ENCODE measurements around the gene TMEM170A. TPM values are rescaled to one million over a fixed set of nuclear protein-coding genes. Genes with fewer than 3 reads are reported as not detected.

TMEM170A gene
- total and polyA plus RNA-seq, 2 of the 13 experiments (the other 11 are each of a cell fraction or from before 2014, with no cell fraction given) = 35.7 to 39.7 TPM

DNA sequence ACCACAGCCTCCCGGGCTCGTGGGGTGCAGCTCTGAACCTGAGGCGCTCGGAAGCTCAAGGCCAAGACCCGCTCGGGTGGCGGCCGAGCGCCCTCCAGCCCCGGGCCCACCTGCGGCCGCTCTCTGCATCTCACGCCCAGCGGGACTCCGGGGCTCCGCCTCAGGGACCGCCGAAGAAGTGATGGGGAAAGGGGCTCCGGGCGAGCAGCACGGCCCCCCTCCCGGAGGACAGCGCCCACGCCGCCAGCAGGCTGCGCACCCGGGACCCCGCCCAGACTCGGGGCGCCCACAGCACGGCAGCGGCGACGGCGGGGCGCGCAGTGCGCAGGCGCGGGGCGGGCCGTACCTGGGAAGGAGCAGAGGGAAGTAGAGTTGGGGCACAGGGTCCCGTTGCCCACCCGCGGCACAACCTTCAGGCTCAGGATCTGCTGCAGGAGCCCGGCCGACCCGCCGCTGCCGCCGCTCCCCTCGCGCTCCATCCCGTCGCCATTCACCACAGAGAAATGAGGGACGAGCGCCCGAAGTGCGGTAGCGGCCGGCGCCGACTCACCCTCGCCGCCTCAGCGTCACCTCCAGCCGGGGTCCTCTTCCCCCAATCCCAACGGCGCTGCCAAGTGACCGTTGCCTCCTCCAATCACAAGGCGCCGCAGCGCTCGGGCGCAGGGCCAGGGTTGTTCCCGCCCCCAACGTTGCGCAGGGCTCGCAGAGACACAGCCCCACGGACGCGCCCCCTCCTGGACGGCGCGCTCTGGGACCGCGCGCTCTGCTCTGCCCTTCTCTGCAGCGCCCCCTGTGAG lies at the start of gene TMEM170A (continued):
- TF ChIP-seq, protein P1, sequence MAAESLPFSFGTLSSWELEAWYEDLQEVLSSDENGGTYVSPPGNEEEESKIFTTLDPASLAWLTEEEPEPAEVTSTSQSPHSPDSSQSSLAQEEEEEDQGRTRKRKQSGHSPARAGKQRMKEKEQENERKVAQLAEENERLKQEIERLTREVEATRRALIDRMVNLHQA (CRISPR knock-in tag; IDR thresholded peaks at IDR 0.05) = no peak
- TF ChIP-seq, protein P2, sequence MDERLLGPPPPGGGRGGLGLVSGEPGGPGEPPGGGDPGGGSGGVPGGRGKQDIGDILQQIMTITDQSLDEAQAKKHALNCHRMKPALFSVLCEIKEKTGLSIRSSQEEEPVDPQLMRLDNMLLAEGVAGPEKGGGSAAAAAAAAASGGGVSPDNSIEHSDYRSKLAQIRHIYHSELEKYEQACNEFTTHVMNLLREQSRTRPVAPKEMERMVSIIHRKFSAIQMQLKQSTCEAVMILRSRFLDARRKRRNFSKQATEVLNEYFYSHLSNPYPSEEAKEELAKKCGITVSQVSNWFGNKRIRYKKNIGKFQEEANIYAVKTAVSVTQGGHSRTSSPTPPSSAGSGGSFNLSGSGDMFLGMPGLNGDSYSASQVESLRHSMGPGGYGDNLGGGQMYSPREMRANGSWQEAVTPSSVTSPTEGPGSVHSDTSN (CRISPR knock-in tag; IDR thresholded peaks at IDR 0.05) = peak; percentile 89
- TF ChIP-seq MTA3 (CRISPR knock-in tag; IDR thresholded peaks at IDR 0.05) (no peak), TOE1 (CRISPR knock-in tag; IDR thresholded peaks at IDR 0.05) (peak; percentile 84), NONO (IDR thresholded peaks at IDR 0.05) (no peak), NONO (CRISPR knock-in tag; conservative IDR thresholded peaks at IDR 0.05) (peak; percentile 99), PRPF4 (IDR thresholded peaks at IDR 0.05; ENCODE audit: low read depth, low read length, poor library complexity, severe bottlenecking) (no peak), PHF8 (CRISPR knock-in tag; IDR thresholded peaks at IDR 0.05) (peak; percentile 98), ZSCAN20 (CRISPR knock-in tag; IDR thresholded peaks at IDR 0.05; ENCODE audit: borderline replicate concordance) (peak; percentile 92), ADNP (CRISPR knock-in tag; IDR thresholded peaks at IDR 0.05) (no peak), ISL2 (CRISPR knock-in tag; IDR thresholded peaks at IDR 0.05) (peak; percentile 82), ZNF292 (CRISPR knock-in tag; IDR thresholded peaks at IDR 0.05; ENCODE audit: borderline replicate concordance, low read depth) (peak; percentile 46)
- TF ChIP-seq, protein P3, sequence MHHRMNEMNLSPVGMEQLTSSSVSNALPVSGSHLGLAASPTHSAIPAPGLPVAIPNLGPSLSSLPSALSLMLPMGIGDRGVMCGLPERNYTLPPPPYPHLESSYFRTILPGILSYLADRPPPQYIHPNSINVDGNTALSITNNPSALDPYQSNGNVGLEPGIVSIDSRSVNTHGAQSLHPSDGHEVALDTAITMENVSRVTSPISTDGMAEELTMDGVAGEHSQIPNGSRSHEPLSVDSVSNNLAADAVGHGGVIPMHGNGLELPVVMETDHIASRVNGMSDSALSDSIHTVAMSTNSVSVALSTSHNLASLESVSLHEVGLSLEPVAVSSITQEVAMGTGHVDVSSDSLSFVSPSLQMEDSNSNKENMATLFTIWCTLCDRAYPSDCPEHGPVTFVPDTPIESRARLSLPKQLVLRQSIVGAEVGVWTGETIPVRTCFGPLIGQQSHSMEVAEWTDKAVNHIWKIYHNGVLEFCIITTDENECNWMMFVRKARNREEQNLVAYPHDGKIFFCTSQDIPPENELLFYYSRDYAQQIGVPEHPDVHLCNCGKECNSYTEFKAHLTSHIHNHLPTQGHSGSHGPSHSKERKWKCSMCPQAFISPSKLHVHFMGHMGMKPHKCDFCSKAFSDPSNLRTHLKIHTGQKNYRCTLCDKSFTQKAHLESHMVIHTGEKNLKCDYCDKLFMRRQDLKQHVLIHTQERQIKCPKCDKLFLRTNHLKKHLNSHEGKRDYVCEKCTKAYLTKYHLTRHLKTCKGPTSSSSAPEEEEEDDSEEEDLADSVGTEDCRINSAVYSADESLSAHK (CRISPR knock-in tag; IDR thresholded peaks at IDR 0.05; ENCODE audit: borderline replicate concordance) = 0 out of 2 replicates have a peak, but pooled peaks have one; percentile 27
- TF ChIP-seq, protein P4, sequence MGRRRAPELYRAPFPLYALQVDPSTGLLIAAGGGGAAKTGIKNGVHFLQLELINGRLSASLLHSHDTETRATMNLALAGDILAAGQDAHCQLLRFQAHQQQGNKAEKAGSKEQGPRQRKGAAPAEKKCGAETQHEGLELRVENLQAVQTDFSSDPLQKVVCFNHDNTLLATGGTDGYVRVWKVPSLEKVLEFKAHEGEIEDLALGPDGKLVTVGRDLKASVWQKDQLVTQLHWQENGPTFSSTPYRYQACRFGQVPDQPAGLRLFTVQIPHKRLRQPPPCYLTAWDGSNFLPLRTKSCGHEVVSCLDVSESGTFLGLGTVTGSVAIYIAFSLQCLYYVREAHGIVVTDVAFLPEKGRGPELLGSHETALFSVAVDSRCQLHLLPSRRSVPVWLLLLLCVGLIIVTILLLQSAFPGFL (CRISPR knock-in tag; IDR thresholded peaks at IDR 0.05) = no peak
- TF ChIP-seq, protein P5, sequence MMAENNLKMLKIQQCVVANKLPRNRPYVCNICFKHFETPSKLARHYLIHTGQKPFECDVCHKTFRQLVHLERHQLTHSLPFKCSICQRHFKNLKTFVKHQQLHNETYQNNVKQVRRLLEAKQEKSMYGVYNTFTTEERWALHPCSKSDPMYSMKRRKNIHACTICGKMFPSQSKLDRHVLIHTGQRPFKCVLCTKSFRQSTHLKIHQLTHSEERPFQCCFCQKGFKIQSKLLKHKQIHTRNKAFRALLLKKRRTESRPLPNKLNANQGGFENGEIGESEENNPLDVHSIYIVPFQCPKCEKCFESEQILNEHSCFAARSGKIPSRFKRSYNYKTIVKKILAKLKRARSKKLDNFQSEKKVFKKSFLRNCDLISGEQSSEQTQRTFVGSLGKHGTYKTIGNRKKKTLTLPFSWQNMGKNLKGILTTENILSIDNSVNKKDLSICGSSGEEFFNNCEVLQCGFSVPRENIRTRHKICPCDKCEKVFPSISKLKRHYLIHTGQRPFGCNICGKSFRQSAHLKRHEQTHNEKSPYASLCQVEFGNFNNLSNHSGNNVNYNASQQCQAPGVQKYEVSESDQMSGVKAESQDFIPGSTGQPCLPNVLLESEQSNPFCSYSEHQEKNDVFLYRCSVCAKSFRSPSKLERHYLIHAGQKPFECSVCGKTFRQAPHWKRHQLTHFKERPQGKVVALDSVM (CRISPR knock-in tag; IDR thresholded peaks at IDR 0.05) = peak; percentile 87
- TF ChIP-seq, protein P6, sequence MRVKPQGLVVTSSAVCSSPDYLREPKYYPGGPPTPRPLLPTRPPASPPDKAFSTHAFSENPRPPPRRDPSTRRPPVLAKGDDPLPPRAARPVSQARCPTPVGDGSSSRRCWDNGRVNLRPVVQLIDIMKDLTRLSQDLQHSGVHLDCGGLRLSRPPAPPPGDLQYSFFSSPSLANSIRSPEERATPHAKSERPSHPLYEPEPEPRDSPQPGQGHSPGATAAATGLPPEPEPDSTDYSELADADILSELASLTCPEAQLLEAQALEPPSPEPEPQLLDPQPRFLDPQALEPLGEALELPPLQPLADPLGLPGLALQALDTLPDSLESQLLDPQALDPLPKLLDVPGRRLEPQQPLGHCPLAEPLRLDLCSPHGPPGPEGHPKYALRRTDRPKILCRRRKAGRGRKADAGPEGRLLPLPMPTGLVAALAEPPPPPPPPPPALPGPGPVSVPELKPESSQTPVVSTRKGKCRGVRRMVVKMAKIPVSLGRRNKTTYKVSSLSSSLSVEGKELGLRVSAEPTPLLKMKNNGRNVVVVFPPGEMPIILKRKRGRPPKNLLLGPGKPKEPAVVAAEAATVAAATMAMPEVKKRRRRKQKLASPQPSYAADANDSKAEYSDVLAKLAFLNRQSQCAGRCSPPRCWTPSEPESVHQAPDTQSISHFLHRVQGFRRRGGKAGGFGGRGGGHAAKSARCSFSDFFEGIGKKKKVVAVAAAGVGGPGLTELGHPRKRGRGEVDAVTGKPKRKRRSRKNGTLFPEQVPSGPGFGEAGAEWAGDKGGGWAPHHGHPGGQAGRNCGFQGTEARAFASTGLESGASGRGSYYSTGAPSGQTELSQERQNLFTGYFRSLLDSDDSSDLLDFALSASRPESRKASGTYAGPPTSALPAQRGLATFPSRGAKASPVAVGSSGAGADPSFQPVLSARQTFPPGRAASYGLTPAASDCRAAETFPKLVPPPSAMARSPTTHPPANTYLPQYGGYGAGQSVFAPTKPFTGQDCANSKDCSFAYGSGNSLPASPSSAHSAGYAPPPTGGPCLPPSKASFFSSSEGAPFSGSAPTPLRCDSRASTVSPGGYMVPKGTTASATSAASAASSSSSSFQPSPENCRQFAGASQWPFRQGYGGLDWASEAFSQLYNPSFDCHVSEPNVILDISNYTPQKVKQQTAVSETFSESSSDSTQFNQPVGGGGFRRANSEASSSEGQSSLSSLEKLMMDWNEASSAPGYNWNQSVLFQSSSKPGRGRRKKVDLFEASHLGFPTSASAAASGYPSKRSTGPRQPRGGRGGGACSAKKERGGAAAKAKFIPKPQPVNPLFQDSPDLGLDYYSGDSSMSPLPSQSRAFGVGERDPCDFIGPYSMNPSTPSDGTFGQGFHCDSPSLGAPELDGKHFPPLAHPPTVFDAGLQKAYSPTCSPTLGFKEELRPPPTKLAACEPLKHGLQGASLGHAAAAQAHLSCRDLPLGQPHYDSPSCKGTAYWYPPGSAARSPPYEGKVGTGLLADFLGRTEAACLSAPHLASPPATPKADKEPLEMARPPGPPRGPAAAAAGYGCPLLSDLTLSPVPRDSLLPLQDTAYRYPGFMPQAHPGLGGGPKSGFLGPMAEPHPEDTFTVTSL (CRISPR knock-in tag; IDR thresholded peaks at IDR 0.05; ENCODE audit: borderline replicate concordance) = no peak
